ENCODE measurements around the gene LRBA. TPM values are rescaled to one million over a fixed set of nuclear protein-coding genes. Genes with fewer than 3 reads are reported as not detected.

LRBA gene
- total RNA-seq, 1 experiment from 2014 or later: 69.1 TPM

DNA sequence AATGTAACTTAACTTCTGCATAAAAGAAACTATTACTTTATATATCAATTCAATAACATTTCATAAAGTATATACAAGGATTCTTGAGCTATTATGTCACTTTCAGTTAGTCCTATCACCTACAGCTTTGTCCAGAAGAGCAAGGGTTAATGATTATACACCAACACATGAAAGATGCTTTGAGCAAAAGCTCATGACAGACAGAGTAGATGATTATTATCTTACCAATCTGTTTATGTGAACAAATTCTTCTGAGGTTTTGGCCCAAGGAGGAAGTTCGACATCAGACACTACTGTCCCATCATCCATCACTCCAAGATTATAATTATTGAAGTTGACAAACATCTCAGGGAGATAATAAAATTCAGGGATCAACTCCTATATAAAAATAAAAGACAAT is 599.9 kb downstream of the LRBA start:
- no peak overlapping the region for H3K27ac Mint-ChIP-seq
- DNase-seq (ENCODE audit: low spot score): no peak
- TF ChIP-seq, protein P1, sequence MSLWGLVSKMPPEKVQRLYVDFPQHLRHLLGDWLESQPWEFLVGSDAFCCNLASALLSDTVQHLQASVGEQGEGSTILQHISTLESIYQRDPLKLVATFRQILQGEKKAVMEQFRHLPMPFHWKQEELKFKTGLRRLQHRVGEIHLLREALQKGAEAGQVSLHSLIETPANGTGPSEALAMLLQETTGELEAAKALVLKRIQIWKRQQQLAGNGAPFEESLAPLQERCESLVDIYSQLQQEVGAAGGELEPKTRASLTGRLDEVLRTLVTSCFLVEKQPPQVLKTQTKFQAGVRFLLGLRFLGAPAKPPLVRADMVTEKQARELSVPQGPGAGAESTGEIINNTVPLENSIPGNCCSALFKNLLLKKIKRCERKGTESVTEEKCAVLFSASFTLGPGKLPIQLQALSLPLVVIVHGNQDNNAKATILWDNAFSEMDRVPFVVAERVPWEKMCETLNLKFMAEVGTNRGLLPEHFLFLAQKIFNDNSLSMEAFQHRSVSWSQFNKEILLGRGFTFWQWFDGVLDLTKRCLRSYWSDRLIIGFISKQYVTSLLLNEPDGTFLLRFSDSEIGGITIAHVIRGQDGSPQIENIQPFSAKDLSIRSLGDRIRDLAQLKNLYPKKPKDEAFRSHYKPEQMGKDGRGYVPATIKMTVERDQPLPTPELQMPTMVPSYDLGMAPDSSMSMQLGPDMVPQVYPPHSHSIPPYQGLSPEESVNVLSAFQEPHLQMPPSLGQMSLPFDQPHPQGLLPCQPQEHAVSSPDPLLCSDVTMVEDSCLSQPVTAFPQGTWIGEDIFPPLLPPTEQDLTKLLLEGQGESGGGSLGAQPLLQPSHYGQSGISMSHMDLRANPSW (CRISPR knock-in tag; conservative IDR thresholded peaks at IDR 0.05; ENCODE audit: low read depth): no peak
- TF ChIP-seq SMAD3 (CRISPR knock-in tag; IDR thresholded peaks at IDR 0.05; ENCODE audit: borderline replicate concordance) (no peak), ATF1 (CRISPR knock-in tag; IDR thresholded peaks at IDR 0.05) (no peak), SMAD4 (CRISPR knock-in tag; IDR thresholded peaks at IDR 0.05) (no peak), KAT7 (CRISPR knock-in tag; IDR thresholded peaks at IDR 0.05; ENCODE audit: borderline replicate concordance) (no peak), JUN (CRISPR knock-in tag; IDR thresholded peaks at IDR 0.05) (no peak), GRHL2 (CRISPR knock-in tag; IDR thresholded peaks at IDR 0.05; ENCODE audit: insufficient replicate concordance, severe bottlenecking) (no peak), TP53 (CRISPR knock-in tag; IDR thresholded peaks at IDR 0.05) (no peak), CREM (CRISPR knock-in tag; IDR thresholded peaks at IDR 0.05) (no peak), GABPB1 (CRISPR knock-in tag; IDR thresholded peaks at IDR 0.05) (no peak)
- TF ChIP-seq, protein P2, sequence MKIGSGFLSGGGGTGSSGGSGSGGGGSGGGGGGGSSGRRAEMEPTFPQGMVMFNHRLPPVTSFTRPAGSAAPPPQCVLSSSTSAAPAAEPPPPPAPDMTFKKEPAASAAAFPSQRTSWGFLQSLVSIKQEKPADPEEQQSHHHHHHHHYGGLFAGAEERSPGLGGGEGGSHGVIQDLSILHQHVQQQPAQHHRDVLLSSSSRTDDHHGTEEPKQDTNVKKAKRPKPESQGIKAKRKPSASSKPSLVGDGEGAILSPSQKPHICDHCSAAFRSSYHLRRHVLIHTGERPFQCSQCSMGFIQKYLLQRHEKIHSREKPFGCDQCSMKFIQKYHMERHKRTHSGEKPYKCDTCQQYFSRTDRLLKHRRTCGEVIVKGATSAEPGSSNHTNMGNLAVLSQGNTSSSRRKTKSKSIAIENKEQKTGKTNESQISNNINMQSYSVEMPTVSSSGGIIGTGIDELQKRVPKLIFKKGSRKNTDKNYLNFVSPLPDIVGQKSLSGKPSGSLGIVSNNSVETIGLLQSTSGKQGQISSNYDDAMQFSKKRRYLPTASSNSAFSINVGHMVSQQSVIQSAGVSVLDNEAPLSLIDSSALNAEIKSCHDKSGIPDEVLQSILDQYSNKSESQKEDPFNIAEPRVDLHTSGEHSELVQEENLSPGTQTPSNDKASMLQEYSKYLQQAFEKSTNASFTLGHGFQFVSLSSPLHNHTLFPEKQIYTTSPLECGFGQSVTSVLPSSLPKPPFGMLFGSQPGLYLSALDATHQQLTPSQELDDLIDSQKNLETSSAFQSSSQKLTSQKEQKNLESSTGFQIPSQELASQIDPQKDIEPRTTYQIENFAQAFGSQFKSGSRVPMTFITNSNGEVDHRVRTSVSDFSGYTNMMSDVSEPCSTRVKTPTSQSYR (CRISPR knock-in tag; IDR thresholded peaks at IDR 0.05): no peak
- TF ChIP-seq, protein P3, sequence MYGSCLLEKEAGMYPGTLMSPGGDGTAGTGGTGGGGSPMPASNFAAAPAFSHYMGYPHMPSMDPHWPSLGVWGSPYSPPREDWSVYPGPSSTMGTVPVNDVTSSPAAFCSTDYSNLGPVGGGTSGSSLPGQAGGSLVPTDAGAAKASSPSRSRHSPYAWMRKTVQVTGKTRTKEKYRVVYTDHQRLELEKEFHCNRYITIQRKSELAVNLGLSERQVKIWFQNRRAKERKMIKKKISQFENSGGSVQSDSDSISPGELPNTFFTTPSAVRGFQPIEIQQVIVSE (CRISPR knock-in tag; IDR thresholded peaks at IDR 0.05; ENCODE audit: borderline replicate concordance): no peak
- TF ChIP-seq, protein P4, sequence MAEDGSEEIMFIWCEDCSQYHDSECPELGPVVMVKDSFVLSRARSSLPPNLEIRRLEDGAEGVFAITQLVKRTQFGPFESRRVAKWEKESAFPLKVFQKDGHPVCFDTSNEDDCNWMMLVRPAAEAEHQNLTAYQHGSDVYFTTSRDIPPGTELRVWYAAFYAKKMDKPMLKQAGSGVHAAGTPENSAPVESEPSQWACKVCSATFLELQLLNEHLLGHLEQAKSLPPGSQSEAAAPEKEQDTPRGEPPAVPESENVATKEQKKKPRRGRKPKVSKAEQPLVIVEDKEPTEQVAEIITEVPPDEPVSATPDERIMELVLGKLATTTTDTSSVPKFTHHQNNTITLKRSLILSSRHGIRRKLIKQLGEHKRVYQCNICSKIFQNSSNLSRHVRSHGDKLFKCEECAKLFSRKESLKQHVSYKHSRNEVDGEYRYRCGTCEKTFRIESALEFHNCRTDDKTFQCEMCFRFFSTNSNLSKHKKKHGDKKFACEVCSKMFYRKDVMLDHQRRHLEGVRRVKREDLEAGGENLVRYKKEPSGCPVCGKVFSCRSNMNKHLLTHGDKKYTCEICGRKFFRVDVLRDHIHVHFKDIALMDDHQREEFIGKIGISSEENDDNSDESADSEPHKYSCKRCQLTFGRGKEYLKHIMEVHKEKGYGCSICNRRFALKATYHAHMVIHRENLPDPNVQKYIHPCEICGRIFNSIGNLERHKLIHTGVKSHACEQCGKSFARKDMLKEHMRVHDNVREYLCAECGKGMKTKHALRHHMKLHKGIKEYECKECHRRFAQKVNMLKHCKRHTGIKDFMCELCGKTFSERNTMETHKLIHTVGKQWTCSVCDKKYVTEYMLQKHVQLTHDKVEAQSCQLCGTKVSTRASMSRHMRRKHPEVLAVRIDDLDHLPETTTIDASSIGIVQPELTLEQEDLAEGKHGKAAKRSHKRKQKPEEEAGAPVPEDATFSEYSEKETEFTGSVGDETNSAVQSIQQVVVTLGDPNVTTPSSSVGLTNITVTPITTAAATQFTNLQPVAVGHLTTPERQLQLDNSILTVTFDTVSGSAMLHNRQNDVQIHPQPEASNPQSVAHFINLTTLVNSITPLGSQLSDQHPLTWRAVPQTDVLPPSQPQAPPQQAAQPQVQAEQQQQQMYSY (CRISPR knock-in tag; IDR thresholded peaks at IDR 0.05): no peak
- TF ChIP-seq, protein P5, sequence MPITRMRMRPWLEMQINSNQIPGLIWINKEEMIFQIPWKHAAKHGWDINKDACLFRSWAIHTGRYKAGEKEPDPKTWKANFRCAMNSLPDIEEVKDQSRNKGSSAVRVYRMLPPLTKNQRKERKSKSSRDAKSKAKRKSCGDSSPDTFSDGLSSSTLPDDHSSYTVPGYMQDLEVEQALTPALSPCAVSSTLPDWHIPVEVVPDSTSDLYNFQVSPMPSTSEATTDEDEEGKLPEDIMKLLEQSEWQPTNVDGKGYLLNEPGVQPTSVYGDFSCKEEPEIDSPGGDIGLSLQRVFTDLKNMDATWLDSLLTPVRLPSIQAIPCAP (CRISPR knock-in tag; IDR thresholded peaks at IDR 0.05): no peak
- TF ChIP-seq, protein P6, sequence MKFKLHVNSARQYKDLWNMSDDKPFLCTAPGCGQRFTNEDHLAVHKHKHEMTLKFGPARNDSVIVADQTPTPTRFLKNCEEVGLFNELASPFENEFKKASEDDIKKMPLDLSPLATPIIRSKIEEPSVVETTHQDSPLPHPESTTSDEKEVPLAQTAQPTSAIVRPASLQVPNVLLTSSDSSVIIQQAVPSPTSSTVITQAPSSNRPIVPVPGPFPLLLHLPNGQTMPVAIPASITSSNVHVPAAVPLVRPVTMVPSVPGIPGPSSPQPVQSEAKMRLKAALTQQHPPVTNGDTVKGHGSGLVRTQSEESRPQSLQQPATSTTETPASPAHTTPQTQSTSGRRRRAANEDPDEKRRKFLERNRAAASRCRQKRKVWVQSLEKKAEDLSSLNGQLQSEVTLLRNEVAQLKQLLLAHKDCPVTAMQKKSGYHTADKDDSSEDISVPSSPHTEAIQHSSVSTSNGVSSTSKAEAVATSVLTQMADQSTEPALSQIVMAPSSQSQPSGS (CRISPR knock-in tag; IDR thresholded peaks at IDR 0.05; ENCODE audit: borderline replicate concordance, low read depth): no peak
- TF ChIP-seq, protein P7, sequence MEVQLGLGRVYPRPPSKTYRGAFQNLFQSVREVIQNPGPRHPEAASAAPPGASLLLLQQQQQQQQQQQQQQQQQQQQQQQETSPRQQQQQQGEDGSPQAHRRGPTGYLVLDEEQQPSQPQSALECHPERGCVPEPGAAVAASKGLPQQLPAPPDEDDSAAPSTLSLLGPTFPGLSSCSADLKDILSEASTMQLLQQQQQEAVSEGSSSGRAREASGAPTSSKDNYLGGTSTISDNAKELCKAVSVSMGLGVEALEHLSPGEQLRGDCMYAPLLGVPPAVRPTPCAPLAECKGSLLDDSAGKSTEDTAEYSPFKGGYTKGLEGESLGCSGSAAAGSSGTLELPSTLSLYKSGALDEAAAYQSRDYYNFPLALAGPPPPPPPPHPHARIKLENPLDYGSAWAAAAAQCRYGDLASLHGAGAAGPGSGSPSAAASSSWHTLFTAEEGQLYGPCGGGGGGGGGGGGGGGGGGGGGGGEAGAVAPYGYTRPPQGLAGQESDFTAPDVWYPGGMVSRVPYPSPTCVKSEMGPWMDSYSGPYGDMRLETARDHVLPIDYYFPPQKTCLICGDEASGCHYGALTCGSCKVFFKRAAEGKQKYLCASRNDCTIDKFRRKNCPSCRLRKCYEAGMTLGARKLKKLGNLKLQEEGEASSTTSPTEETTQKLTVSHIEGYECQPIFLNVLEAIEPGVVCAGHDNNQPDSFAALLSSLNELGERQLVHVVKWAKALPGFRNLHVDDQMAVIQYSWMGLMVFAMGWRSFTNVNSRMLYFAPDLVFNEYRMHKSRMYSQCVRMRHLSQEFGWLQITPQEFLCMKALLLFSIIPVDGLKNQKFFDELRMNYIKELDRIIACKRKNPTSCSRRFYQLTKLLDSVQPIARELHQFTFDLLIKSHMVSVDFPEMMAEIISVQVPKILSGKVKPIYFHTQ (CRISPR knock-in tag; IDR thresholded peaks at IDR 0.05): no peak
- TF ChIP-seq, protein P8, sequence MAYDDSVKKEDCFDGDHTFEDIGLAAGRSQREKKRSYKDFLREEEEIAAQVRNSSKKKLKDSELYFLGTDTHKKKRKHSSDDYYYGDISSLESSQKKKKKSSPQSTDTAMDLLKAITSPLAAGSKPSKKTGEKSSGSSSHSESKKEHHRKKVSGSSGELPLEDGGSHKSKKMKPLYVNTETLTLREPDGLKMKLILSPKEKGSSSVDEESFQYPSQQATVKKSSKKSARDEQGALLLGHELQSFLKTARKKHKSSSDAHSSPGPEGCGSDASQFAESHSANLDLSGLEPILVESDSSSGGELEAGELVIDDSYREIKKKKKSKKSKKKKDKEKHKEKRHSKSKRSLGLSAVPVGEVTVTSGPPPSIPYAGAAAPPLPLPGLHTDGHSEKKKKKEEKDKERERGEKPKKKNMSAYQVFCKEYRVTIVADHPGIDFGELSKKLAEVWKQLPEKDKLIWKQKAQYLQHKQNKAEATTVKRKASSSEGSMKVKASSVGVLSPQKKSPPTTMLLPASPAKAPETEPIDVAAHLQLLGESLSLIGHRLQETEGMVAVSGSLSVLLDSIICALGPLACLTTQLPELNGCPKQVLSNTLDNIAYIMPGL (CRISPR knock-in tag; IDR thresholded peaks at IDR 0.05): no peak
- TF ChIP-seq, protein P9, sequence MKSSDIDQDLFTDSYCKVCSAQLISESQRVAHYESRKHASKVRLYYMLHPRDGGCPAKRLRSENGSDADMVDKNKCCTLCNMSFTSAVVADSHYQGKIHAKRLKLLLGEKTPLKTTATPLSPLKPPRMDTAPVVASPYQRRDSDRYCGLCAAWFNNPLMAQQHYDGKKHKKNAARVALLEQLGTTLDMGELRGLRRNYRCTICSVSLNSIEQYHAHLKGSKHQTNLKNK (CRISPR knock-in tag; IDR thresholded peaks at IDR 0.05): no peak
- ChIA-PET POLR2A (no interaction called here), CTCF (no interaction called here)
- no peak for ATAC-seq
- H3K36me3 Mint-ChIP-seq: peaks cover 2% of the 10 kb centered on the region; the same call in 1 of the 2 replicates
- no peaks in the 10 kb centered on the region for H3K9me3 Mint-ChIP-seq
- H3K4me3 Mint-ChIP-seq: no peak overlapping the region
- H3K27me3 Mint-ChIP-seq (ENCODE audit: low read depth): no peaks in the 10 kb centered on the region
- H3K4me1 Mint-ChIP-seq: no peaks in the 10 kb centered on the region
